Ascending aorta (tissue), 2 donors: ENCODE results near the gene TLE2. TPM values are rescaled to one million over a fixed set of nuclear protein-coding genes. Genes with fewer than 3 reads are reported as not detected.

ENCODE experiments used
- DNase-seq, 2 donors: peaks; one replicate each; pipeline ENCODE4 v3.0.0-alpha.2; 2019; ENCODE audit warnings: low spot score in 2 of 2
- H3K27ac ChIP-seq, 2 donors: fragments of 200-600 bp; sonication (generic); one replicate each; pipeline ENCODE4 v1.5.1; 2016 to 2017; ENCODE audit warnings: mild to moderate bottlenecking in 1 of 2
- H3K27me3 ChIP-seq: fragments of 200-600 bp; sonication (generic); one replicate; pipeline ENCODE4 v1.5.1; 2017
- H3K36me3 ChIP-seq, 2 donors: fragments of 200-600 bp; sonication (generic); one replicate each; pipeline ENCODE4 v1.5.1; 2016
- H3K4me1 ChIP-seq, 2 donors: fragments of 200-600 bp; sonication (generic); one replicate each; pipeline ENCODE4 v1.5.1; 2016 to 2017; ENCODE audit warnings: mild to moderate bottlenecking in 1 of 2
- H3K4me3 ChIP-seq, 2 donors: fragments of 200-600 bp; sonication (generic); one replicate each; pipeline ENCODE4 v1.5.1; 2016 to 2017; ENCODE audit warnings: mild to moderate bottlenecking in 1 of 2
- H3K9me3 ChIP-seq, 2 donors: fragments of 200-600 bp; sonication (generic); one replicate each; pipeline ENCODE4 v1.5.1; 2016
- CTCF ChIP-seq, 3 experiments: fragments of 200-600 bp in 2 of 3; fragments of 450-650 bp in 1 of 3; sonication (generic) in 2 of 3; IDR thresholded peaks; one replicate each; pipeline ENCODE4 v1.5.1; 2016 to 2019; ENCODE audit warnings: antibody characterized with exemption in 3 of 3, mild to moderate bottlenecking in 1 of 3, moderate library complexity in 1 of 3
- intact Hi-C: fragments of 100-400 bp; cut with DNase I; formaldehyde crosslinking; loops from one replicate; pipeline ENCODE4 v1.15.1; 2023
- total RNA-seq: library from RNA; depleted of rRNA; stranded (reverse); fragments of >200 nt; gene quantifications from one replicate; pipeline ENCODE4 v1.1.0, GENCODE V29; 2016

The TLE2 gene
- total RNA-seq, 1 donor from 2014 or later: 86.3 TPM

- no peak overlapping the region for H3K27ac ChIP-seq
- no peaks in the 10 kb centered on the region for H3K4me1 ChIP-seq
- TF ChIP-seq CTCF (IDR thresholded peaks at IDR 0.05): no peak
- intact Hi-C loops: no loop called here
- H3K4me3 ChIP-seq: no peak overlapping the region
- no peak for DNase-seq
- no peaks in the 10 kb centered on the region for H3K36me3 ChIP-seq
- no peaks in the 10 kb centered on the region for H3K9me3 ChIP-seq
- H3K27me3 ChIP-seq: no peaks in the 10 kb centered on the region
These were observed 39.0 kb upstream of the TLE2 start for GRCh38 chr19:3068071-3068470.

GRCh38 chr19:3067563-3067962 lies 38.5 kb upstream of the TLE2 start:
- TF ChIP-seq CTCF (IDR thresholded peaks at IDR 0.05): no peak
- Histone ChIP-seq H3K36me3 (no peaks in the 10 kb centered on the region), H3K4me3 (no peak overlapping the region), H3K4me1 (peaks cover 3% of the 10 kb centered on the region in 2 donors), H3K27me3 (no peaks in the 10 kb centered on the region), H3K9me3 (no peaks in the 10 kb centered on the region), H3K27ac (no peak overlapping the region)
- DNase-seq: no peak
- intact Hi-C loops: no loop called here

GRCh38 chr19:3066482-3067049 lies 37.5 kb upstream of the TLE2 start:
- Histone ChIP-seq H3K4me1 (peaks cover 3 to 4% of the 10 kb centered on the region in 2 donors), H3K4me3 (no peak overlapping the region), H3K27me3 (no peaks in the 10 kb centered on the region), H3K27ac (no peak overlapping the region), H3K36me3 (no peaks in the 10 kb centered on the region), H3K9me3 (no peaks in the 10 kb centered on the region)
- TF ChIP-seq CTCF (IDR thresholded peaks at IDR 0.05): no peak
- intact Hi-C loops: no loop called here
- DNase-seq: no peak

- intact Hi-C loops: no loop called here
- H3K36me3 ChIP-seq: no peaks in the 10 kb centered on the region
- no peak overlapping the region for H3K27ac ChIP-seq
- H3K4me3 ChIP-seq: no peak overlapping the region
- no peaks in the 10 kb centered on the region for H3K9me3 ChIP-seq
- H3K4me1 ChIP-seq: peaks cover 3 to 7% of the 10 kb centered on the region in 2 donors
- DNase-seq: no peak
- TF ChIP-seq CTCF (IDR thresholded peaks at IDR 0.05): no peak
- H3K27me3 ChIP-seq: no peaks in the 10 kb centered on the region
These were observed 36.7 kb upstream of the TLE2 start for GRCh38 chr19:3065675-3066357.

GRCh38 chr19:3064011-3064330 lies 34.9 kb upstream of the TLE2 start:
- DNase-seq: no peak
- Histone ChIP-seq H3K4me3 (no peak overlapping the region), H3K9me3 (no peaks in the 10 kb centered on the region), H3K36me3 (peaks cover 8 to 11% of the 10 kb centered on the region in 2 donors), H3K27ac (no peak overlapping the region), H3K27me3 (no peaks in the 10 kb centered on the region), H3K4me1 (peaks cover 7 to 10% of the 10 kb centered on the region in 2 donors)
- no peak for TF ChIP-seq CTCF (IDR thresholded peaks at IDR 0.05)
- intact Hi-C loops: no loop called here
